ENCODE measurements around the gene SIGLEC11.

GRCh38 chr19:49985871-49986270 is 24.9 kb upstream of the SIGLEC11 start:
- TF ChIP-seq CTCF (IDR thresholded peaks at IDR 0.05) = no peak
- no peak for TF ChIP-seq EP300 (IDR thresholded peaks at IDR 0.05)
- no peak for TF ChIP-seq POLR2A (IDR thresholded peaks at IDR 0.05)
- TF ChIP-seq POLR2AphosphoS5 (IDR thresholded peaks at IDR 0.05) = no peak

Measured in upper lobe of left lung (tissue), 4 donors.